Caco-2 (cell line): ENCODE measurements around the gene SAMMSON. TPM values are rescaled to one million over a fixed set of nuclear protein-coding genes. Genes with fewer than 3 reads are reported as not detected.

Experiments used
- BruUV-seq: library from RNA; stranded (reverse); fragments of 400-500 nt; replicated peaks from 2 replicates; lab custom pipeline; 2021; lab: Mats Ljungman, UMichigan
- CTCF ChIA-PET: fragments of 300-600 bp; sonication (Branson Sonifier 250); formaldehyde crosslinking; loops from one replicate; lab custom pipeline; 2022; ENCODE audit warnings: antibody characterized with exemption; lab: Charles Lee
- POLR2A ChIA-PET: fragments of 300-600 bp; sonication (Branson Sonifier 250); formaldehyde crosslinking; loops from one replicate; lab custom pipeline; 2022; ENCODE audit warnings: antibody characterized with exemption; lab: Charles Lee
- DNase-seq, 2 experiments: peaks; one replicate each; pipeline versions ENCODE4 v3.0.0 to v3.0.0-alpha.2; 2020 to 2022
- H3K27me3 ChIP-seq: replicated peaks from 2 replicates; pipeline ENCODE4 v1.6.0; 2011; ENCODE audit warnings: low read length; ENCODE audit not compliant: control insufficient read depth, insufficient read depth
- H3K36me3 ChIP-seq: 2 replicates; pipeline ENCODE4 v1.5.1; 2011; ENCODE audit warnings: low read length; ENCODE audit not compliant: control insufficient read depth, insufficient read depth
- H3K4me1 ChIP-seq: fragments of 250-450 bp; sonication (Bioruptor Pico); 2 replicates; pipeline ENCODE4 v1.5.1; 2020; ENCODE audit warnings: mild to moderate bottlenecking
- H3K4me3 ChIP-seq: 2 replicates; pipeline ENCODE4 v1.5.1; 2011; ENCODE audit warnings: low read depth, mild to moderate bottlenecking, control low read depth, low read length
- H3K9me3 ChIP-seq: fragments of 250-450 bp; sonication (Bioruptor Pico); 2 replicates; pipeline ENCODE4 v1.5.1; 2020; ENCODE audit warnings: mild to moderate bottlenecking, moderate library complexity
- H3K27ac Mint-ChIP-seq: one replicate; pipeline ENCODE4 v1.8.0; 2022; ENCODE audit warnings: mixed read lengths; ENCODE audit not compliant: unreplicated experiment
- H3K27me3 Mint-ChIP-seq: one replicate; pipeline ENCODE4 v1.8.0; 2022; ENCODE audit warnings: mixed read lengths; ENCODE audit not compliant: insufficient read depth, unreplicated experiment
- H3K36me3 Mint-ChIP-seq: one replicate; pipeline ENCODE4 v1.8.0; 2022; ENCODE audit warnings: mild to moderate bottlenecking, mixed read lengths; ENCODE audit not compliant: insufficient read depth, unreplicated experiment
- H3K4me1 Mint-ChIP-seq: one replicate; pipeline ENCODE4 v1.8.0; 2022; ENCODE audit warnings: low read depth, mixed read lengths; ENCODE audit not compliant: unreplicated experiment
- H3K4me3 Mint-ChIP-seq: one replicate; pipeline ENCODE4 v1.8.0; 2022; ENCODE audit warnings: mild to moderate bottlenecking, moderate library complexity, mixed read lengths; ENCODE audit not compliant: unreplicated experiment
- H3K9me3 Mint-ChIP-seq: one replicate; pipeline ENCODE4 v1.8.0; 2022; ENCODE audit warnings: mixed read lengths; ENCODE audit not compliant: unreplicated experiment
- CTCF ChIP-seq, 2 experiments: fragments of 200-600 bp in 1 of 2; IDR thresholded peaks; 1 replicate in 1 of 2; 2 replicates in 1 of 2; pipeline versions ENCODE4 v1.5.1 to v1.8.0; 2011 to 2022; ENCODE audit warnings: antibody characterized with exemption in 1 of 2, control low read depth in 1 of 2, inconsistent platforms in 1 of 2, low read depth in 1 of 2, low read length in 1 of 2, mild to moderate bottlenecking in 1 of 2, moderate library complexity in 1 of 2; ENCODE audit not compliant: insufficient read depth in 1 of 2, severe bottlenecking in 1 of 2, unreplicated experiment in 1 of 2
- intact Hi-C: fragments of 100-400 bp; cut with micrococcal nuclease; formaldehyde crosslinking; loops from one replicate; pipeline ENCODE4 v1.10.0; 2022; ENCODE audit not compliant: unreplicated experiment
- total RNA-seq: library from RNA; stranded (reverse); gene quantifications from 2 replicates; pipeline ENCODE4 v1.2.3, GENCODE V29; 2022

The SAMMSON gene
- total RNA-seq, 1 experiment from 2014 or later = not detected

- H3K27ac Mint-ChIP-seq = no peak overlapping the region
- no peak for DNase-seq
- Histone ChIP-seq H3K36me3 (no peaks in the 10 kb centered on the region), H3K9me3 (no peaks in the 10 kb centered on the region), H3K27me3 (no peaks in the 10 kb centered on the region), H3K4me1 (no peaks in the 10 kb centered on the region), H3K4me3 (no peak overlapping the region)
- POLR2A ChIA-PET = no interaction called here
- H3K4me3 Mint-ChIP-seq = no peak overlapping the region
- H3K9me3 Mint-ChIP-seq = no peaks in the 10 kb centered on the region
- BruUV-seq = no TSS peak
- H3K27me3 Mint-ChIP-seq = peaks cover 13% of the 10 kb centered on the region
- H3K4me1 Mint-ChIP-seq = no peaks in the 10 kb centered on the region
- intact Hi-C loops = loop anchor here (5.0 kb wide), 1 partner anchor 41 kb away; no protein-coding TSS in a partner anchor
- no peaks in the 10 kb centered on the region for H3K36me3 Mint-ChIP-seq
- no peak for TF ChIP-seq CTCF (IDR thresholded peaks at IDR 0.05; ENCODE audit: insufficient read depth in 1 of 2, low read depth in 1 of 2, low read length in 1 of 2, severe bottlenecking in 1 of 2, unreplicated experiment in 1 of 2)
- CTCF ChIA-PET = no interaction called here
Observed at GRCh38 chr3:70108546-70108945, 109.0 kb downstream of the SAMMSON start.

GRCh38 chr3:70110066-70110465 lies 110.5 kb downstream of the SAMMSON start:
- no peak overlapping the region for H3K27ac Mint-ChIP-seq
- no peak for DNase-seq
- no peaks in the 10 kb centered on the region for H3K36me3 ChIP-seq
- intact Hi-C loops = no loop called here
- no peaks in the 10 kb centered on the region for H3K27me3 ChIP-seq
- H3K9me3 ChIP-seq = no peaks in the 10 kb centered on the region
- ChIA-PET POLR2A (no interaction called here), CTCF (no interaction called here)
- no peak overlapping the region for H3K4me3 ChIP-seq
- H3K4me1 ChIP-seq = no peaks in the 10 kb centered on the region
- H3K27me3 Mint-ChIP-seq = peaks cover 16% of the 10 kb centered on the region
- no peak overlapping the region for H3K4me3 Mint-ChIP-seq
- no peak for TF ChIP-seq CTCF (IDR thresholded peaks at IDR 0.05; ENCODE audit: insufficient read depth in 1 of 2, low read depth in 1 of 2, low read length in 1 of 2, severe bottlenecking in 1 of 2, unreplicated experiment in 1 of 2)
- no peaks in the 10 kb centered on the region for H3K9me3 Mint-ChIP-seq
- no TSS peak for BruUV-seq
- no peaks in the 10 kb centered on the region for H3K36me3 Mint-ChIP-seq
- H3K4me1 Mint-ChIP-seq = no peaks in the 10 kb centered on the region

- Mint-ChIP-seq H3K4me3 (no peak overlapping the region), H3K4me1 (no peaks in the 10 kb centered on the region), H3K27me3 (peaks cover 19% of the 10 kb centered on the region), H3K9me3 (no peaks in the 10 kb centered on the region), H3K36me3 (no peaks in the 10 kb centered on the region), H3K27ac (no peak overlapping the region)
- no peak overlapping the region for H3K4me3 ChIP-seq
- H3K27me3 ChIP-seq = no peaks in the 10 kb centered on the region
- H3K36me3 ChIP-seq = no peaks in the 10 kb centered on the region
- CTCF ChIA-PET = no interaction called here
- no peaks in the 10 kb centered on the region for H3K4me1 ChIP-seq
- no peaks in the 10 kb centered on the region for H3K9me3 ChIP-seq
- no peak for TF ChIP-seq CTCF (IDR thresholded peaks at IDR 0.05; ENCODE audit: insufficient read depth in 1 of 2, low read depth in 1 of 2, low read length in 1 of 2, severe bottlenecking in 1 of 2, unreplicated experiment in 1 of 2)
- no peak for DNase-seq
- no TSS peak for BruUV-seq
- POLR2A ChIA-PET = no interaction called here
- intact Hi-C loops = no loop called here
Observed at GRCh38 chr3:70111411-70111810, 111.9 kb downstream of the SAMMSON start.
